ENCODE results near the gene BUD31. TPM values are rescaled to one million over a fixed set of nuclear protein-coding genes. Genes with fewer than 3 reads are reported as not detected.
A peak's percentile ranks its signal among the peaks of the same experiment; 100 is the strongest.

BUD31 gene
- polyA plus RNA-seq, 1 experiment, result 82.3 TPM

- H3K27me3 ChIP-seq (ENCODE audit: control insufficient read depth, insufficient read depth, low read length), result no peaks in the 10 kb centered on the region
- ChIA-PET POLR2A (no interaction called here), CTCF (no interaction called here)
- no peak for DNase-seq (ENCODE audit: low read depth, low spot score)
- TF ChIP-seq CTCF (IDR thresholded peaks at IDR 0.05; ENCODE audit: low read depth, low read length), result no peak
- no peak overlapping the region for H3K27ac ChIP-seq (ENCODE audit: low read depth, low read length)
- no peak overlapping the region for H3K4me3 ChIP-seq (ENCODE audit: low read depth, low read length)
- H3K9me3 ChIP-seq (ENCODE audit: control insufficient read depth, insufficient read depth, low read length), result no peaks in the 10 kb centered on the region
Measured at GRCh38 chr7:99457050-99457649, 48.4 kb downstream of the BUD31 start.

DNA sequence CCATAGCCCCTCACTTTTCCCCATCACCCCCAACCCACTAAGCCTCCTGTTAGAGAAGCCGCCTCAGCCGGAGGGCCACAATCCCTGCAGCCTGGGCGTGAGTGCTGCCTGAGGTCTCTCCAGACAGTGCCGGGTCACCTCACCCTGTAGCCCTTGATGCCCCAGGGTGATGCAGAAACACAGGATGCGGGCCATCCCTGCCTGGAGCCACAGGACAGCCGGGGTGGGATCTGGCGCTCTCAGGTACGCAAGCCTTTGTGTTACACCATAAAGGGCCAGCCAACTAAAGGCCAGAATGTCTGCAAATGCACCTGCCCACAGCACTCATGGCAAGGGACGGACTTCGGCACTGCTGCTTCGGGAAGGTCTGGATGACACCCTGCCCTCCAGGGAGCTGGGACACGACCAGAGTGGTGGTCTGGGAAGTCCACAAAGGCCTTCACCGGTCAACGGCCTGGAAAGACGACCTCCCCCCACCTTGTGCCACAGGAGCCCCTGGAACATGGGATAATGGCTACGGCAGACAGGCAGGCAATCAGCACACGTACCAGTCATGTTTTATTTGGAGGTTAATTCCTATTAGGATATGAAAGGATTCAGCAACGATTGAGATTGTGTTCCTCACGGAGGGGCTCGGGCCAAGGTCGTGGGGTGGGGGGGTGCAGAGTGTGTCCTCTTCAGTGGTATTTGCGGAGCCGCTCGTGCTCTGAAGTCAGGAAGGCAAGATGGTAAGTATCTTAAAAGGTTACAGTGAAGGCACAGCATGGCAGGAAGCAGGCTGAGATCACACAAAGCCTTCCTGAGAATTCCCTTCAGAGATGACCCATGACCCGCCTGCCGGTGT lies 49.1 kb downstream of the BUD31 start:
- H3K27ac ChIP-seq (ENCODE audit: low read depth, low read length), result no peak overlapping the region
- no peak for DNase-seq (ENCODE audit: low read depth, low spot score)
- no peaks in the 10 kb centered on the region for H3K27me3 ChIP-seq (ENCODE audit: control insufficient read depth, insufficient read depth, low read length)
- no peak for TF ChIP-seq CTCF (IDR thresholded peaks at IDR 0.05; ENCODE audit: low read depth, low read length)
- no peak overlapping the region for H3K4me3 ChIP-seq (ENCODE audit: low read depth, low read length)
- ChIA-PET POLR2A (no interaction called here), CTCF (no interaction called here)
- H3K9me3 ChIP-seq (ENCODE audit: control insufficient read depth, insufficient read depth, low read length), result no peaks in the 10 kb centered on the region

DNA sequence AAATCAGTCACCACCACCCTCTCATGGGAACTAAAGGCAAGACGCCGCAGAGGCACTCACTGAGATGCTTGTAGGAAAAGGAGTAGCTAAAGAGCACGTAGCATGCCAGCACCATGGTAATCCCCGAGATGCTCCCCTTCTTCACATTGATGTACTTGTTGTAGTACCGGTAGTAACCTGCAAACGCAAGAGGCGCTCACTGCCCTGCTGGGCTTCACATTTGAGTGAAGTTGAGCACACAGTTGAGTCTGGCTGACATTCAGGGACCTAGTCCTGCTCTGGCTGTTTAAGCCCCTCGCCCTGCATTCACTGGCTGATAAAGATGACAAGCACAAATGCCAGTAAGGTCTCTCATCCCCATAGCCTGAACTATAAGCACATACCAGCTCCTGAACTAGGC lies 50.3 kb downstream of the BUD31 start:
- no peak for DNase-seq (ENCODE audit: low read depth, low spot score)
- ChIA-PET POLR2A (no interaction called here), CTCF (no interaction called here)
- Histone ChIP-seq H3K27me3 (ENCODE audit: control insufficient read depth, insufficient read depth, low read length) (no peaks in the 10 kb centered on the region), H3K9me3 (ENCODE audit: control insufficient read depth, insufficient read depth, low read length) (no peaks in the 10 kb centered on the region), H3K4me3 (ENCODE audit: low read depth, low read length) (no peak overlapping the region), H3K27ac (ENCODE audit: low read depth, low read length) (no peak overlapping the region)
- TF ChIP-seq CTCF (IDR thresholded peaks at IDR 0.05; ENCODE audit: low read depth, low read length), result peak; percentile 40

DNA sequence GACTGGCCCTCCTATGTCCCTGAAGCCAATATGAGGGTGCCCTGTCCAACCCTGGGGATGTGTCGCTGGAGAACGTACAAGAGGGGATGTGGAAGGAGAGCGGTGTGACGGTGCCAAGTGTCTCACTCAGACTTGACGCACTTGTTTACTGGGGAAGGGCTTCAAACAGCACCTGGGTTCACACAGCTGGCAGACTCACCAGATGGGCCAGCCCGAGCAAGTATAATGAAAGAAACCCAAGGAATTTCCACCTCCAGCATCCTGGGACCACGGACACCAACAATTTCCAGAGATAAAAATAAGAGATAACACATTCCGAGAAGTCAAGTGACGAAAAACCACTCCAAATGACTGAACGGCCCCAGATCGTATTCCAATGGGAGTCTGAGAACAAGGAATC lies 51.9 kb downstream of the BUD31 start:
- H3K4me3 ChIP-seq (ENCODE audit: low read depth, low read length), result no peak overlapping the region

More for the DNA sequence above, 51.9 kb downstream of the BUD31 start:
- ChIA-PET CTCF (interaction anchor here (0.6 kb wide), 1 partner anchor 120 kb away, joined by 7 read pairs; no protein-coding TSS in a partner anchor), POLR2A (interaction anchor here (1.0 kb wide), 1 partner anchor 22 kb away, joined by 3 read pairs; the partner anchor contains the start of genes CPSF4 and PTCD1)
- Histone ChIP-seq H3K9me3 (ENCODE audit: control insufficient read depth, insufficient read depth, low read length) (peaks cover under 1% of the 10 kb centered on the region; the same call in 1 of the 2 replicates), H3K27me3 (ENCODE audit: control insufficient read depth, insufficient read depth, low read length) (no peaks in the 10 kb centered on the region), H3K27ac (ENCODE audit: low read depth, low read length) (no peak overlapping the region)
- DNase-seq (ENCODE audit: low read depth, low spot score), result no peak
- no peak for TF ChIP-seq CTCF (IDR thresholded peaks at IDR 0.05; ENCODE audit: low read depth, low read length)
